NCI-H524 treated with DMSO at 0.1 percent for 48 hours (cell line): ENCODE data around the gene PFAS.
"Not testable (repeated sequence)": the region's sequence is repeated elsewhere in the genome, so short reads cannot be mapped to it uniquely, and the experiment has no call there.

Experiments used
- DNase-seq: peaks from one replicate; lab custom pipeline; 2025; lab: John Stamatoyannopoulos, UW

The PFAS gene

GRCh38 chr17:8227238-8227581 lies 21.9 kb upstream of the PFAS start:
- no peak for DNase-seq

- DNase-seq, result no peak
Measured at GRCh38 chr17:8231701-8232100, 17.4 kb upstream of the PFAS start.

- DNase-seq, result no peak
Measured at GRCh38 chr17:8234361-8235270, 14.5 kb upstream of the PFAS start.

GRCh38 chr17:8235676-8236075 lies 13.4 kb upstream of the PFAS start:
- no peak for DNase-seq

- DNase-seq, result no peak
Measured at GRCh38 chr17:8237175-8237574, 11.9 kb upstream of the PFAS start.

- DNase-seq, result no peak
Measured at GRCh38 chr17:8237886-8238285, 11.2 kb upstream of the PFAS start.

GRCh38 chr17:8243827-8244226 lies 5.3 kb upstream of the PFAS start:
- no peak for DNase-seq

- DNase-seq, result no peak
Measured at GRCh38 chr17:8244768-8245167, 4.3 kb upstream of the PFAS start.

GRCh38 chr17:8249621-8250500 lies 772 bp downstream of the PFAS start:
- no peak for DNase-seq

GRCh38 chr17:8251411-8251810 lies 2.3 kb downstream of the PFAS start:
- not testable (repeated sequence) for DNase-seq

GRCh38 chr17:8253801-8254200 lies 4.7 kb downstream of the PFAS start:
- DNase-seq, result no peak

- DNase-seq, result no peak
Measured at GRCh38 chr17:8254881-8255280, 5.8 kb downstream of the PFAS start.

GRCh38 chr17:8255499-8255898 lies 6.4 kb downstream of the PFAS start:
- DNase-seq, result no peak

GRCh38 chr17:8256291-8256690 lies 7.2 kb downstream of the PFAS start:
- DNase-seq, result no peak

- no peak for DNase-seq
Measured at GRCh38 chr17:8256691-8257090, 7.6 kb downstream of the PFAS start.

GRCh38 chr17:8257801-8258200 lies 8.7 kb downstream of the PFAS start:
- no peak for DNase-seq

GRCh38 chr17:8264320-8264719 lies 15.2 kb downstream of the PFAS start:
- DNase-seq, result no peak

- no peak for DNase-seq
Measured at GRCh38 chr17:8264836-8265542, 15.9 kb downstream of the PFAS start.

GRCh38 chr17:8266648-8267479 lies 17.8 kb downstream of the PFAS start:
- no peak for DNase-seq

- DNase-seq, result no peak
Measured at GRCh38 chr17:8267480-8268147, 18.5 kb downstream of the PFAS start.
